ENCODE measurements around the gene CEP89.
"Not testable (repeated sequence)": the region's sequence is repeated elsewhere in the genome, so short reads cannot be mapped to it uniquely, and the experiment has no call there.

The CEP89 gene

GRCh38 chr19:32869966-32870573 is 101.7 kb downstream of the CEP89 start:
- DNase-seq (ENCODE audit: low read depth) = no peak
- TF ChIP-seq CTCF (IDR thresholded peaks at IDR 0.05; ENCODE audit: control insufficient read depth, extremely low read depth, insufficient read depth) = no peak
- no peak overlapping the region for H3K4me3 ChIP-seq (ENCODE audit: low read depth, low read length)

DNA sequence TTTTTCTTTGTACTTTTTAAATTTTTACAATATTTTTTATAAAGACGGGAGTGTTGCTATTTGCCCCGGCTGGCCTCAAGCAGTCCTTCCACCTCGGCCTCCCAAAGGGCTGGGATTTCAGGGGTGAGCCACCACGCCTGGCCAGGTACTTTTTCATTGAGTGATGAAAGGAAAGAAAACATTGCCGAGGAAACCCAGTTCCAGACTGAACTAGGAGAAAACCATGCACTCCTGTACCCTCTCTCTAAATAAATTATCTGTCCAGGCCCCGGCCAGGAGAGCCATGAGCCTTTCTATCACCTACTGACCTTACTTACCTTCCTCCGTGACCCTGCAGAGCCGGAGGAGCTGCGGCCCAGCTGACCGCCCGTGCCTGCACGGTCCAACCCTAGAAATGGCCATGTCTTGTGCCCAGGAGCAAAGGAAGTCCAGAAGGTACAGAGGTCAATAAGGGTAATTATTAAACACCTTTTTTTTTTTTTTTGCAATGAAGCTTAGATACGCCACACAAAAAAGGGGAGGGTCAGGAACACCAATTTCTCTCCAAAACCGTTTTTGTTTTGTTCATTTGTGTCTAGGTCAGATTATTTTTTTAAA is 102.3 kb downstream of the CEP89 start, which contains the start of gene SLC7A9:
Gene SLC7A9, minus strand, starts transcription at position 399 of the 597 bp plus-strand sequence. CDS start 1,233 bp downstream, outside the sequence.
- no peak for DNase-seq (ENCODE audit: low read depth)
- no peak within 1 kb of the TSS for H3K4me3 ChIP-seq (ENCODE audit: low read depth, low read length)
- TF ChIP-seq CTCF (IDR thresholded peaks at IDR 0.05; ENCODE audit: control insufficient read depth, extremely low read depth, insufficient read depth) = no peak

DNA sequence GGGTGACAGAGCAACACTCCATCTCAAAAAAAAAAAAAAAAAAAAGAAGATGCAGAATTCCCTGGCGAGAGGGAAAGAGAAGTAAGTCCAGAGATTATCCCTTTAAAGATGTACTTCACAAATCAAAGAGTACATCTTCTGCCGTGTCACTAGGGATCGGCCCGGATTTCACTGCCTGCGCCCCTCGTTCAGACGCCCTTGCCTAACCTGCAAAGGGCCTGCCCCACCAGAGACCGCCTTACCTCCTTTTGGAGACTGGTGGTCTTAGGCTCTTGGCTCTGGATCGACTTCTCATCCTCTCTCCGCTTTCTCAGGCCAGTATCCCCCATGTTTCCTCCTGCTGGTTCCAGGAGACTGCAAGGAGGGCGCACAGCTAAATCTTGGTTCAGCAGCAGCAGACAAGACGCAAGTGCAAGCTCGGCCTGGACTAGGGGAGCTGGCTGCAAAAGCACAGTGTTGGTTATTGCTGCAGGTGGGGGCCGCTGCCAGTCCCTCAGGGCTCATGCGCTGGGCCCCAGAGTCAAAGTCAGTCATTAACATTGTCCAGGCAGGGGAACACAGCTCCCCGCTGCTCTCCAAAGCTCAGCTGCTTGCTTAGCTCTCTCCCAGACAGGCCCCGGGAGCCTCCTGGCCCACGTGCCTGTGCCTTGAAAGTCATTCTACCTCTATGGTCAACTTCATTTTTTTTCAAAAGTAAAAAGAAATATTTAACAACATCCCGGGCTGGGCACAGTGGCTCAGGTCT is 103.4 kb downstream of the CEP89 start:
- no peak for DNase-seq (ENCODE audit: low read depth)
- no peak for TF ChIP-seq CTCF (IDR thresholded peaks at IDR 0.05; ENCODE audit: control insufficient read depth, extremely low read depth, insufficient read depth)
- no peak overlapping the region for H3K4me3 ChIP-seq (ENCODE audit: low read depth, low read length)

DNA sequence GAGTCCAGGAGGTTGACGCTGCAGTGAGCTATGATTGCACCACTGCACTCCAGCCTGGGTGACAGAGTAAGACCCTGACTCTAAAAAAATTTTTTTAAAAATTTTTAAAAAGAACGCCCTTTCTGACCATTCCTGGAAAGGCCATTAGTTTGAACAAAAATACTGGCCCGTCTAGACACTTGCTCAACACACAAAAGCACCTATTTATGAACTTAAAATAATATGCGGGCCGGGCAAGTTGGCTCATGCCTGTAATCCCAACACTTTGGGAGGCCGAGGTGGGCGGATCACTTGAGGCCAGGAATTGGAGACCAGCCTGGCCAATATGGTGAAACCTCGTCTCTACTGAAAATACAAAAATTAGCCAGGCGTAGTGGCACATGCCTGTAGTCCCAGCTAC is 104.3 kb downstream of the CEP89 start:
- not testable (repeated sequence) for H3K4me3 ChIP-seq (ENCODE audit: low read depth, low read length); DNase-seq (ENCODE audit: low read depth)

DNA sequence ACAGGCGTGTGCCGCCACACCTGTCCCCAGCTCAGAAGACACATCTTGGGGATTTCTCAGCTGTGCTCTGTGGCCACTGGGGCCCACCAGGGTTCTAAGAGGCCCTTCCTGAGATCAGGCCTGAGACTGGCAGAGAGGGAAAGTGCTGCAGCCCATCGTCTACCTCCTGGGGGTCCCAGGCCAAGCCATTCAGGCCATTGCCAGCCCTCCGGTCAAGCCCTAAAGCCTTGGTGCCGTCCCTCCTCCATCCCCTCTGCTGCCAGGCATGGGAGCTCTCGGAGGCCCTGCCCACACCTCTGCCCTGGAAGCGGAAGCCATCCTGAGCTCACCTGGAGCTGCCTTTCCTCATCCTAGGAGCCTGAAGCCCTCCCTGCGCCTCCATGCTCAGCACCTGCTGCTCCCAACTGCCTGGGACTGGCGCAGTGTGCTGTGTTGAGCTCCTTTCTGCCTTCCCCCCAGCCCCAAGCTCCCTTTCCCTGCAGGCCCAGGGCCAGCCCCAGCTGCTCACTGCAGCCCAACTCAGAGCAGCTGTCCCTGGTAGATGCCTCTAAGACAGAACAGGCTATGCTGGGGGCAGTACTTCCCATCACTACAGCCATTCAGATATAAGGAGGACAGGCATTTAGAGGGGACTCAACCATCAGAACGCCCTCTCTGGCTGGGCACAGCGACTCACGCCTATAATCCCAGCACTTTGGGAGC is 105.0 kb downstream of the CEP89 start:
- no peak overlapping the region for H3K4me3 ChIP-seq (ENCODE audit: low read depth, low read length)
- TF ChIP-seq CTCF (IDR thresholded peaks at IDR 0.05; ENCODE audit: control insufficient read depth, extremely low read depth, insufficient read depth) = no peak
- DNase-seq (ENCODE audit: low read depth) = no peak

GRCh38 chr19:32866061-32866460 is 105.7 kb downstream of the CEP89 start:
- H3K4me3 ChIP-seq (ENCODE audit: low read depth, low read length) = no peak overlapping the region
- DNase-seq (ENCODE audit: low read depth) = no peak
- no peak for TF ChIP-seq CTCF (IDR thresholded peaks at IDR 0.05; ENCODE audit: control insufficient read depth, extremely low read depth, insufficient read depth)

GRCh38 chr19:32865326-32865725 is 106.4 kb downstream of the CEP89 start:
- TF ChIP-seq CTCF (IDR thresholded peaks at IDR 0.05; ENCODE audit: control insufficient read depth, extremely low read depth, insufficient read depth) = no peak
- no peak overlapping the region for H3K4me3 ChIP-seq (ENCODE audit: low read depth, low read length)
- DNase-seq (ENCODE audit: low read depth) = no peak
